A549 (cell line): ENCODE data around the gene RNF144A.

Experiments used
- BHLHE40 ChIP-seq: IDR thresholded peaks from 2 replicates; pipeline ENCODE4 v1.6.1; 2012; ENCODE audit warnings: low read depth, low read length, inconsistent platforms
- CHD4 ChIP-seq: fragments of 200-600 bp; sonication (generic); IDR thresholded peaks from 2 replicates; pipeline ENCODE4 v1.6.1; 2016; ENCODE audit warnings: antibody characterized with exemption, mild to moderate bottlenecking, borderline replicate concordance
- CTCF ChIP-seq: fragments of >200 bp; sonication (Bioruptor Twin); formaldehyde crosslinking; IDR thresholded peaks from 3 replicates; pipeline ENCODE4 v1.5.1; 2016
- POLR2AphosphoS2 ChIP-seq: conservative IDR thresholded peaks from 2 replicates; pipeline ENCODE4 v1.6.1; 2012; ENCODE audit warnings: low read length, improper control_type of control experiment, inconsistent platforms
- RNF2 ChIP-seq: fragments of 200-600 bp; sonication (generic); IDR thresholded peaks from 2 replicates; pipeline ENCODE4 v1.6.1; 2016; ENCODE audit warnings: low read depth, mild to moderate bottlenecking, antibody characterized with exemption, moderate library complexity, borderline replicate concordance

GRCh38 chr2:7047661-7048060 lies 130.4 kb downstream of the RNF144A start:
- no peak for TF ChIP-seq CTCF
- no peak for TF ChIP-seq POLR2AphosphoS2
- no peak for TF ChIP-seq CHD4
- no peak for TF ChIP-seq BHLHE40
- TF ChIP-seq RNF2, result no peak
